ENCODE measurements around the gene UBE2K. TPM values are rescaled to one million over a fixed set of nuclear protein-coding genes. Genes with fewer than 3 reads are reported as not detected.
"Not testable (repeated sequence)": the region's sequence is repeated elsewhere in the genome, so short reads cannot be mapped to it uniquely, and the experiment has no call there.

The UBE2K gene
- total and polyA plus RNA-seq, 10 of the 15 experiments (the other 5 are each of a cell fraction or from before 2014, with no cell fraction given) = 17.0 to 141 (median 75.5) TPM

DNA sequence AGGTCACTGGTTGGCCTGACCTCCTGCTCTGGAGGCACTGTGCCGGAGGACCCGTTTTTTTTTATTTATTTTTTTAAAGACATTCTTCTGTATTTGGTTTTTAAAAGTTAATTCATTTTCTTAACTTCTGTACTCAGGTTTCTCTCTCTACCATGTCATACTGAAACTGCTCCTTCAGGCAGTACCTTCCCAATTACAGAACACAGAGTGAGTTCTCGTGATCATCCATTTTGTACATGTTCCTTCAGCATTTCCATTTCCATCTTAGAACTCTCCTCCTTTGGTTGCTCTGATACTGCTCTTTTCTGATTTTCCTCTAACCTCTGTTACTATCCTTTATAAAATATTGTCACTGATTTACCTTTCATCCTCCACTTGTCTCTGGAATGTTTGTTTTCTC is 17.9 kb downstream of the UBE2K start (continued):
- TF ChIP-seq CBX3 (IDR thresholded peaks at IDR 0.05; ENCODE audit: borderline replicate concordance, low read depth) (no peak), CHD4 (IDR thresholded peaks at IDR 0.05) (no peak), STAT3 (IDR thresholded peaks at IDR 0.05; ENCODE audit: low read depth, low read length) (no peak)

DNA sequence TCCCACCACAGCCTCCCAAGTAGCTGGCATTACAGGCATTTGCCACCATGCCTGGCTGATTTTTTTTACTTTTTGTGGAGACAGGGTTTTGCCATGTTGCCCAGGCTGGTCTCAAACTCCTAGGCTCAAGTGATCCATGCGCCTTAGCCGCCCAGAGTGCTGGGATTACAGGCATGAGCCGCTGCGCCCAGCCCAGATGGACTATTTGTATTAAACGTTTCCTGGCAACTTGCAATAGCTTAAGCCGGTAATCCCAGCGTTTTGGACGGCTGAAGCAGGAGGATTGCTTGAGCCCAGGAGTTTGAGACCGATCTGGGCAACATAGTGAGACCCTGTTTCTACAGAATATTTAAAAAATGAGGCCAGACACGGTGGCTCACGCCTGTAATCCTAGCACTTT is 18.4 kb downstream of the UBE2K start:
- BruUV-seq (replicated peaks) = no TSS peak
- Histone ChIP-seq H3K27ac (ENCODE audit: control insufficient read depth, insufficient read depth) (peak overlapping the region; percentile 70), H3K36me3 (ENCODE audit: control insufficient read depth in 2 of 2, insufficient read depth in 2 of 2, low read length in 1 of 2) (peaks cover 4 to 6% of the 10 kb centered on the region in 2 experiments; a peak in 3 of 4 replicates), H3K4me3 (peak overlapping the region; percentile 5; the same call in 1 of the 2 replicates), H4K20me1 (ENCODE audit: control insufficient read depth, insufficient read depth) (no peaks in the 10 kb centered on the region), H3K9me3 (replicated peaks; ENCODE audit: control insufficient read depth, insufficient read depth, low read length) (no peaks in the 10 kb centered on the region), H3K9ac (ENCODE audit: control insufficient read depth, insufficient read depth, low read length) (peak overlapping the region; percentile 22; the same call in 1 of the 2 replicates), H3K79me2 (ENCODE audit: control insufficient read depth, insufficient read depth, low read length) (peaks cover 91% of the 10 kb centered on the region), H3K4me1 (ENCODE audit: control insufficient read depth, insufficient read depth, low read length) (peaks cover 53% of the 10 kb centered on the region), H3K27me3 (replicated peaks in 1 of 2; ENCODE audit: control insufficient read depth in 2 of 2, insufficient read depth in 2 of 2, low read length in 1 of 2) (no peaks in the 10 kb centered on the region), H2AFZ (ENCODE audit: control insufficient read depth, low read depth, low read length) (no peak overlapping the region), H3K4me2 (ENCODE audit: control insufficient read depth, insufficient read depth) (0 out of 2 replicates have a peak overlapping the region, but pooled peaks have one; percentile 72)
- no peak for FAIRE-seq
- TF ChIP-seq MYB (IDR thresholded peaks at IDR 0.05; ENCODE audit: borderline replicate concordance, low read depth, low read length) (no peak), NR2C2 (IDR thresholded peaks at IDR 0.05; ENCODE audit: borderline replicate concordance, control insufficient read depth, insufficient read length, low read depth) (no peak), WRNIP1 (IDR thresholded peaks at IDR 0.05; ENCODE audit: borderline replicate concordance, low read depth, low read length) (no peak), HDGF (IDR thresholded peaks at IDR 0.05) (no peak), EP300 (IDR thresholded peaks at IDR 0.05; ENCODE audit: borderline replicate concordance in 1 of 2, control insufficient read depth in 1 of 2, low read depth in 2 of 2, low read length in 2 of 2) (no peak), NRF1 (conservative IDR thresholded peaks at IDR 0.05; ENCODE audit: low read depth, low read length) (no peak), BCL11A (IDR thresholded peaks at IDR 0.05; ENCODE audit: low read depth, low read length) (no peak), CBFB (IDR thresholded peaks at IDR 0.05; ENCODE audit: low read depth) (no peak), SMARCA5 (IDR thresholded peaks at IDR 0.05) (no peak), CREM (IDR thresholded peaks at IDR 0.05; ENCODE audit: low read depth) (no peak), SIX5 (IDR thresholded peaks at IDR 0.05; ENCODE audit: low read depth, low read length, severe bottlenecking) (no peak), CBX3 (IDR thresholded peaks at IDR 0.05; ENCODE audit: borderline replicate concordance, low read depth) (no peak), YBX1 (IDR thresholded peaks at IDR 0.05) (no peak)
- TF ChIP-seq, protein P1, sequence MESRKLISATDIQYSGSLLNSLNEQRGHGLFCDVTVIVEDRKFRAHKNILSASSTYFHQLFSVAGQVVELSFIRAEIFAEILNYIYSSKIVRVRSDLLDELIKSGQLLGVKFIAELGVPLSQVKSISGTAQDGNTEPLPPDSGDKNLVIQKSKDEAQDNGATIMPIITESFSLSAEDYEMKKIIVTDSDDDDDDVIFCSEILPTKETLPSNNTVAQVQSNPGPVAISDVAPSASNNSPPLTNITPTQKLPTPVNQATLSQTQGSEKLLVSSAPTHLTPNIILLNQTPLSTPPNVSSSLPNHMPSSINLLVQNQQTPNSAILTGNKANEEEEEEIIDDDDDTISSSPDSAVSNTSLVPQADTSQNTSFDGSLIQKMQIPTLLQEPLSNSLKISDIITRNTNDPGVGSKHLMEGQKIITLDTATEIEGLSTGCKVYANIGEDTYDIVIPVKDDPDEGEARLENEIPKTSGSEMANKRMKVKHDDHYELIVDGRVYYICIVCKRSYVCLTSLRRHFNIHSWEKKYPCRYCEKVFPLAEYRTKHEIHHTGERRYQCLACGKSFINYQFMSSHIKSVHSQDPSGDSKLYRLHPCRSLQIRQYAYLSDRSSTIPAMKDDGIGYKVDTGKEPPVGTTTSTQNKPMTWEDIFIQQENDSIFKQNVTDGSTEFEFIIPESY (IDR thresholded peaks at IDR 0.05) = no peak
- in situ Hi-C loops (cut with MboI) (no loop called here), intact Hi-C loops (cut with micrococcal nuclease; ENCODE audit: unreplicated experiment) (loop anchor here (5.0 kb wide), 1 partner anchor 46 kb away; no protein-coding TSS in a partner anchor)
- ChIA-PET POLR2A (interaction anchor here (0.6 to 1.1 kb wide), 2 partner anchors 38 to 340 kb away, joined by 3 to 5 read pairs; no protein-coding TSS in a partner anchor), RAD21 (ENCODE audit: unreplicated experiment) (interaction anchor here (1.0 kb wide), 1 partner anchor 12 kb away, joined by 3 read pairs; no protein-coding TSS in a partner anchor), CTCF (interaction anchor here (1.2 kb wide), 1 partner anchor 20 kb away, joined by 3 read pairs; no protein-coding TSS in a partner anchor), SMC1A (ENCODE audit: uncharacterized antibody, unreplicated experiment) (interaction anchor here (0.7 kb wide), 1 partner anchor 61 kb away, joined by 4 read pairs; no protein-coding TSS in a partner anchor)
- DNase-seq (ENCODE audit: low read depth, low spot score) = no peak
- ATAC-seq = no peak
- 97% methylated on average over 11 of the region's 11 CpGs for WGBS (ENCODE audit: insufficient coverage, insufficient replicate concordance, low lambda C conversion rate, missing lambda C conversion rate)

DNA sequence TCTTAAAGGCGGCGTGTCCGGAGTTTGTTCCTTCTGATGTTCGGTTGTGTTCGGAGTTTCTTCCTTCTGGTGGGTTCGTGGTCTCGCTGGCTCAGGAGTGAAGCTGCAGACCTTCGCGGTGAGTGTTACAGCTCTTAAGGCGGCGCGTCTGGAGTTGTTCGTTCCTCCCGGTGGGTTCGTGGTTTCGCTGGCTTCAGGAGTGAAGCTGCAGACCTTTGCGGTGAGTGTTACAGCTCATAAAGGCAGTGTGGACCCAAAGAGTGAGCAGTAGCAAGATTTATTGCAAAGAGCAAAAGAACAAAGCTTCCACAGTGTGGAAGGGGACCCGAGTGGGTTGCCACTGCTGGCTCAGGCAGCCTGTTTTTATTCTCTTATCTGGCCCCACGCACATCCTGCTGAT is 19.8 kb downstream of the UBE2K start:
- H3K9me3 ChIP-seq (replicated peaks; ENCODE audit: control insufficient read depth, insufficient read depth, low read length); DNase-seq (ENCODE audit: low read depth, low spot score); H3K9ac ChIP-seq (ENCODE audit: control insufficient read depth, insufficient read depth, low read length); ATAC-seq; H3K4me3 ChIP-seq; H3K4me2 ChIP-seq (ENCODE audit: control insufficient read depth, insufficient read depth); H3K36me3 ChIP-seq (ENCODE audit: control insufficient read depth in 2 of 2, insufficient read depth in 2 of 2, low read length in 1 of 2); in situ Hi-C loops (cut with MboI); BruUV-seq (replicated peaks); H2AFZ ChIP-seq (ENCODE audit: control insufficient read depth, low read depth, low read length); FAIRE-seq; H4K20me1 ChIP-seq (ENCODE audit: control insufficient read depth, insufficient read depth); RAD21 ChIA-PET (ENCODE audit: unreplicated experiment); H3K27me3 ChIP-seq (replicated peaks in 1 of 2; ENCODE audit: control insufficient read depth in 2 of 2, insufficient read depth in 2 of 2, low read length in 1 of 2); H3K27ac ChIP-seq (ENCODE audit: control insufficient read depth, insufficient read depth): not testable (repeated sequence)
- intact Hi-C loops (cut with micrococcal nuclease; ENCODE audit: unreplicated experiment) = loop anchor here (5.0 kb wide), 1 partner anchor 45 kb away; no protein-coding TSS in a partner anchor
- Histone ChIP-seq H3K4me1 (ENCODE audit: control insufficient read depth, insufficient read depth, low read length) (peaks cover 48% of the 10 kb centered on the region), H3K79me2 (ENCODE audit: control insufficient read depth, insufficient read depth, low read length) (peaks cover 90% of the 10 kb centered on the region)
- CTCF ChIA-PET = interaction anchor here (0.7 kb wide), 1 partner anchor 10 kb away, joined by 3 read pairs; no protein-coding TSS in a partner anchor
- POLR2A ChIA-PET = interaction anchor here (1.0 kb wide), 2 partner anchors 9 to 24 kb away, joined by 3 read pairs; no protein-coding TSS in a partner anchor
- SMC1A ChIA-PET (ENCODE audit: uncharacterized antibody, unreplicated experiment) = interaction anchor here (0.9 to 1.7 kb wide), 3 partner anchors 10 to 27 kb away, joined by 3 to 4 read pairs (median 4); no protein-coding TSS in a partner anchor
- 82% methylated on average over 11 of the region's 19 CpGs for WGBS (ENCODE audit: insufficient coverage, insufficient replicate concordance, low lambda C conversion rate, missing lambda C conversion rate)
